NCI-H1930 (cell line): ENCODE measurements around the gene ZNF487.
"Not testable (repeated sequence)": the region's sequence is repeated elsewhere in the genome, so short reads cannot be mapped to it uniquely, and the experiment has no call there.

ENCODE experiments used
- DNase-seq, 2 experiments: peaks; one replicate each; lab custom pipeline; 2025; lab: John Stamatoyannopoulos, UW

The ZNF487 gene

DNA sequence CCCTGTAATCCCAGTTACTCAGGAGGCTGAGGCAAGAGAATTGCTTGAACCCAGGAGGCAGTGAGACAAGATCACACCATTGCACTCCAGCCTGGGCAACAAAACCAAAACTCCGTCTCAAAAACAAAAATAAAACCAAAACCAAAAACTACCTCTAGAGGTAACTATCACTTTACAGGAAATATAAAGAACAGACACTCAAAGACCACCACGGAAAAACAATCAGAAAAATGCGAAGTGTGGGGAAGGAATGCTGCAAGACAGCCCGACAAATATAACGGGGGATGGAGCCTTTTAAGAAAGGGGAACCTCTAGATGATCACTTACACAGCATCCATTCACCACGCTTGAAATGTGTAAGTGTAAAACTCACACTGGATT, 32.2 kb upstream of the ZNF487 start:
- DNase-seq = no peak

DNA sequence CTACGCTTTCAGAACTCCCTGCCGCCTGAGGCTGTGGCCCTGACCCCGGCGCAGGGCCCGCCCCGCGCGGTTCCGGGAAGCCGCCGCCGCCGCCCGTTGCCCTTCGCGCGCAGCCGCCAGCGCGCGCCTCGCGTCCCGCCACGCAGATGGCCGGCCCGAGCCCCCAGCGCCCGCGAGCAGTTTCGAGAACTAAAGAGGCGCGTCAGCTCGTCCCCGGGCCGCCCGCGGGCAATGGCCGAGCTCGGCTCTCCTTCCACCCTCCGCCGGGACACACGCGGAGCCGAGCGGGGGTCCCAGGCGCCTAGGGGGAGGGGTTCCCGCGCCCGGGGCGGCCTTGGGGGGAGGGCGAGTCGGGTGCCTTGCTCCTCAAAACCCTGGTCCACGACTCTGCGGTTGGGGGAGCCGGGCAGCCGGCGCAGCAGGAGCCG, 29.7 kb upstream of the ZNF487 start:
- no peak for DNase-seq

DNA sequence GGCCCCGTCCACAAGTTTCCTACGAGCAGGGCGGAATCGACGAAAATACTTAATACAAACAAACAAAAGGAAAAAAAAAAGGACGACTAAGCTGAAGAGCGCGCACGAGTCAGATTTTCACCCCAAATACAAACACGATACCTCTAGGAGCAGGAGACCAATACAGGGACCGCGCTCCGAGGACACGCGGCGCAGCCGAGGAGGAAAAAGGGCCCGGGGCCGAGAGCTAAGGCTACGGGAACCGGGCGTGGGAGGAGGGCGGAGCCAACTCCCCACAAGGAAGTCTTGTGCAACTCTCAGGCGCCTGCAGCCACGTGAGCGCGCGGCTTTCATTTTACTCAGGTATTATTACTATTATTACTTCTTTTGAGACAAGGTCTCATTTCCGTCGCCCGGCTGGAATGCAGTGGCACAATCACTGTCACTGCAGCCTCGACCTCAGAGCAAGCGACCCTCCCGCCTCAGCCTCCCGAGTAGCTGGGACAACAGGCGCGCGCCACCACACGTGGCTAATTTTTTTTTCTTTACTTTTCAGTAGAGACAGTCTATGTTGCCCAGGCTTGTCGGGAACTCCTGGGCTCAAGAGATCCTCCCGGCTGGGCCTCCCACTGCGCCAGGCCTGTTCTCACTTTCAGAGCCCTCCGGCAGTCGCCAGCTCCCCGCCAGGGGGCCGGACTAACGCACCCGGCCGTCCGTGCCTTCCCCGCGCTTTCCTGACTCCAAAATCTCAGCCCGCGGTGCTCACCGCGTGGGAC, 29.2 kb upstream of the ZNF487 start:
- peak in 1 of 2 experiments; percentile 10 for DNase-seq

DNA sequence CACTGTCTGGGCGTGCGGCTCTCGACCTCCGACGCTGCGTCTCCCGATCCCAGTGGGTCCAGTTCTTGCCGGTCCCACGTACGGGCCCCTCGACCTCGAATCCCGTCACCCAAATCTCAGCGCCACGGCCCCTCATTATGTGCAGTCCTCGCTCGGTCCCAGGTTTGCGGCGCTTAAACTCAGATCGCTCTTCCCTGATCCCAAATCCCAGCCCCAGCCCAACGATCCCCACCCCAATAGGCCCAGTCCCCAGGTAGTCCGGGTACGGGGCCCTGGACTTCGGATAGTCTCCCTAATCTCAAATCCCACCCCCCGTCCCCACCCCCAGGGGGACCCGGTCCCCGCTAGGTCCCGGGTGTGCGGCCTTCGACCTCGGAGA, 28.6 kb upstream of the ZNF487 start:
- DNase-seq = no peak

DNA sequence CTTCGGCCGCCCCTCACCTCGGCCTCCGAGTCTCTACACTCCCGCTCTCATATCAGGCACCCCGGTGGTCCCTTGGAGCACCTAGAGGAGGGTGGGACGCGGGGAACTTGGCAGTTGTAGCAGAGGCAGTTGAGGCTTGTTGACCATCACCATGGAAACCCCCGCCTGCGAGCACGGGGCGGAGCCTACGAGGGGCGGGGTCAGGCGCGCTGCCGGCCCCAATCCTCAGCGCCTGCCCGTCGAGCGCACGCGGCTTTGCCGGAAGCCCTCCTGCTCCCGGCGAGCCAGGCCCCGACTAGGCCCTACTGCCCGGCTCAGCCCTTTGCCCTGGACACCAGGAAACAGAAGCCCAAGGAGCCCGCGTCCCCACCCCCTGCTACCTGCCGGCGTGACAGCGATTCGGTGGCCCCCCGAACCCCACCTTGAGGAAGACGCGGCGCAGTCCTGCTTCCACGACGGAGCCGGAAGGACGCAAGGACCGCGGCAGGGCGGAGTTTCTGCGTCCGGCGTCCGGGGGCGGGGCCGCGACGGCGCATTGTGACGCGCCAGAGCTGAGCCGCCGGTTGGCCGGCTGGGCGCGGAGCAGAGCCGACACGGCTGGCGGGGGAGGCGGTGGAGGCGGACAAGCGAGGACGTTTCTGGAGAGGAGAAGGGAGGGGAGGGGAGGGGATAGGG, 28.1 kb upstream of the ZNF487 start, which contains the start of gene HNRNPF:
Gene HNRNPF (minus strand): TSS at position 477 of the 675 bp plus-strand sequence. CDS start 21,302 bp downstream, outside the sequence.
- peak; percentile 67 to 80 for DNase-seq

DNA sequence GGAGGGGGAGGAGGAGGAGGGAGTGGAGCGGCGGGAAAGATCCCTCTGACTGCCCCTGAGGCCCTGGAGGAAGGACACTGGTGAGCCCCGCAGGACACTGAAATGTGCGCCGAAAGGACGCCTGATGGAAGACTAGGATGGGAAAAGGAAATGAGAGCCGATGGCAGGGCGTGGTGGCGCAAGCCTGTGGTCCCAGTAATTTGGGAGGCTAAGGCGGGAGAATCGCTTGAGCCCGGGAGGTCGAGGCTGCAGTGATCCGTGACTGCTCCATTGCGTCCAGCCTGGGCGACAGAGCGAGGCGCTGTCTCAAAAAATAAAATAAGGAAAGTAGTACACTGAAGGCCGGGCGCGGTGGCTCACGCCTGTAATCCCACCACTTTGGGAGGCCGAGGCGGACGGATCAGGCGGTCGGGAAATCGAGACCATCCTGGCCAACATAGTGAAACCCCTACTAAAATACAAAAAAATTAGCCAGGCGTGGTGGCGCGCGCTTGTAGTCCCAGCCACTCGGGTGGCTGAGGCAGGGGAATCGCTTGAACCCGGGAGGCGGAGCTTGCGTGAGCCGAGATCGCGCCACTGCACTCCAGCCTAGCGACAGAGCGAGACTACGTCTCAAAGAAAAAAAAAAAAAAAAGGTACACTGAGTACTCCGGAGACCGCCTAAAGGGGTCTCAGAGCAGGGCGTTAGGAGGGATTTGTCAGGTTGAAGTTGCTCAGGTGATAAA, 27.4 kb upstream of the ZNF487 start:
- no peak for DNase-seq

DNA sequence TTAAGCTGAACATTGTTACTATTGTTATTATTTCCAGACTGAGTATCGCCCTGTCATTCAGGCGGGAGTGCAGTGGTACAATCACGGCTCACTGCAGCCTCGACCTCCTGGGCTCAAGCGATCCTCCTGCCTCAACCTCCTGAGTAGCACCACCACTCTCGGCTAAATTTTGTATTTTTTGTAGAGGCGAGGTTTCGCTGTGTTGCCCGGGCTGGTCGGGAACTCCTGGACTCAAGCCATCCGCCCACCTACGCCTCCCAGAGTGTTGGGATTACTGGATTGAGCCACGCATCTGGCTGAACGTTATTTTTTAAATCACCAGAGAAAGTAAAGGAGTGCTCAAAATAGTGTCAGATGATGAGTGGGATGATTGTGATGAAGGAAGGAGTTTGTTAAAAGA, 26.6 kb upstream of the ZNF487 start:
- DNase-seq = no peak

DNA sequence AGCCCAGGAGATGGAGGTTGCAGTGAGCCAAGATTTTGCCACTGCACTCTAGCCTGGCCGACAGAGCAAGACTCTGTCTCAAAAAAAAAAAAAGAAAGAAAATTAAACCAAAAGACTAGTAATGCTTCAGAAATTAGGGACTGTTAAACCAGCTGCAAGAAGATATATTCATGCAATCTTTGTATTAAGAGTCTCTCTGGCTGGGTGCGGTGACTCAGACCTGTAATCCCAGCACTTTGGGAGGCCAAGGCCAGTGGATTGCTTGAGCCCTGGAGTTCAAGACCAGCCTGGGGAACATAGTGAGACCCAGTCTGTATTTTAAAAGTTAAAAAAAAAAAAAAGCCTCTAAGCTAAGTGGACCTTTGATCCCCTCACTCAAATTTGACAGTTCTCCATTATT, 25.4 kb upstream of the ZNF487 start:
- DNase-seq = no peak

DNA sequence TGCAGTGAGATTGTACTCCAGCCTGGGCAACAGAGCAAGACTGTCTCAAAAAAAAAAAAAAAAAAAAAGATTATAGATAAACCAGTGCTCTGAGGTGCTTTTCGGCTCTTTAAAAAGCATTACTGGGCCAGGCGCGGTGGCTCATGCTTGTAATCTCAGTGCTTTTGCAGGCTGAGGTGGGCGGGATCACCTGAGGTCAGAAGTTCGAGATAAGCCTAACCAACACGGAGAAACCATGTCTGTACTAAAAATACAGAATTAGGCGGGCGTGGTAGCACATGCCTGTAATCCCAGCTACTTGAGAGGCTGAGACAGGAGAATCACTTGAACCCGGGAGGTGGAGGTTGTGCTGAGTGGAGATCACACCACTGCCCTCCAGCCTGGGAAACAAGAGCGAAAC, 21.4 kb upstream of the ZNF487 start:
- no peak for DNase-seq

DNA sequence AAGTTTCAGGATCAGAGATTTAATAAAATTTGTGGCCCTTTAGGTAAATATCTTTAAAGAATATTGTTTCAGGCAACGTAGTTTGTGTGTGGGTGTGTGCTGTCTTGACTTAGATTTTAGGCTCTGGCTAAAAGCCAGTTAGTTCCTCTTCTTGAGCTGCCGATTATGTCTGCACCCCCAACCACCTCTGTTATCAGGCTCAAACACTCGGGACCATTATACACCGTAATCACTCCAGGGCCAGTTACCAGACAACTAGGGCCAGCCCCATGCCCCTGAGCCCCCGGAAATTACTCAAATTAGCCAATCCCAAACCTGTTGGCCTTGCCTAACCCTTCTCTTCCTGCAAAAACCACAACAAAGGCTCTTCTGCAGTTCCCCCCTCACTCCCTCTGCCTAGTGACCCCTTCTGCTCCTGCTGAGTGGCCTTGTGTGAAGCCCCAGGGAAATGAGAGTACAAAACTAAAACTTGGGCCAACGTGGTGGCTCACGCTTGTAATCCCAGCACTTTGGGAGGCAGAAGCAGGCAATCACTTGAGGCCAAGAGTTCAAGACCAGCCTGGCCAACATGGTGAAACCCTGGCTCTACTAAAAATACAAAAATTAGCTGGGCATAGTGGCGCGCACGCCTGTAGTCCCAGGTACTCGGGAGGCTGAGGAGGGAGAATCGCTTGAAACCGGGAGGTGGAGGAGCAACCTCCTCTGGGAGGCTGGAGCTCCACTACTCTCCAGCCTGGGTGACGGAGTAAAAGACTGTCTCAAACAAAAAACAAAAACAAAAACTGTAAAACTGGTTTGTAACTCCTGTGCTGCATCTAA, 18.8 kb upstream of the ZNF487 start:
- no peak for DNase-seq

DNA sequence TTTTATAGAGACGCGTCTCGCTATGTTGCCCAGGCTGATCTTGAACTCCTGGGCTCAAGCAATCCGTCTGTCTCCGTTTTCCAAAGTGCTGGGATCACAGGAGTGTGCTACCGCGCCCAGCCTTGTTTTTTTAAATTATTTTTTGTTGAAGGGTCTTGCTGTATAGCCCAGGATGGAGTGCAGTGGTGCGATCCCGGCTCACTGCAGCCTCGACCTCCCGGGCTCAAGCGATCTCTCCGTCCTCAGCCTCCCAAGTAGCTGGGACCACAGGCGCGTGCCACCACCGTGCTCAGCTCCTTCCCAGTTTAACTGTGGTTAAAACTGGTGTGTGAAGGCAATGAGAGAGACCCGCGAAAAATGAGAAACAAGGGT, 16.9 kb upstream of the ZNF487 start:
- DNase-seq = no peak

DNA sequence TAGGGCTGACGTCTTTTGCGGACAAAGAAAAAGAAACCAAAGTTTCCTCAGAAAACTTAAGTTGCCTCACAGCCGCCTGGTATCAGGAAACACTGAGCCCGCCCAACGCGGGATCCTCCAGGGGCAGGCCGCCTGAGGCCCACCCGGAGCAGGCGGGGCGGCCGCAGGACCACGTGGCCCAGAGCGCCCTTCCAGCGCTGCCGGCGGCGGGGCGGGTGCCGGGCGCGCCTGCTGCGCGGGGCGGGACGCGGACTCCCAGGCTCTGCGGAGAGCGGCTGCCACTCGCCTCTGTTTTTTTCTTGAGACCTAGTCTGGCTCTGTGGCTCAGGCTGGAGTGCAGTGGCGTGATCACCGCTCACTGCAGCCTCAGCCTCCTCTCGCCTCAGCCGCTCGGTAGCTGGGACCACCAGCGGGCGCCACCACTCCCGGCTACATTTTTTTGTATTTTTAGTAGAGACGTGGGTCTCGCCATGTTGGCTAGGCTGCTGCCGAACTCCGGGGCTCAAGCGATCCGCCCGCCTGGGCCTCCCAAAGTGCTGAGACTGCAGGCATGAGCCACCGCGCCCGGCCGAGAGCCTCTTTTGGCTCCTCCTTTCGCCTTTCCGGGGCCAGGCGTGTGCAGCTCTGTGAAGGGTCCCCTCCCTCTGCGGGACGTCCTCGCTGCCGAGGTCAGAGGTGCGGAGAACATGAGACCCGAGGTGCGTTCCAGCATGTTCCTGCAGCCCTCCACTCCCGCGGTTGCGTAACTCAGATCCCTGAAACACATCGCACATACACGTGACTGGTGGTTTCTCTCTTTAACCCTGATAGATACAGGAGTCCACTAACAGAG, 16.3 kb upstream of the ZNF487 start:
- DNase-seq = no peak

DNA sequence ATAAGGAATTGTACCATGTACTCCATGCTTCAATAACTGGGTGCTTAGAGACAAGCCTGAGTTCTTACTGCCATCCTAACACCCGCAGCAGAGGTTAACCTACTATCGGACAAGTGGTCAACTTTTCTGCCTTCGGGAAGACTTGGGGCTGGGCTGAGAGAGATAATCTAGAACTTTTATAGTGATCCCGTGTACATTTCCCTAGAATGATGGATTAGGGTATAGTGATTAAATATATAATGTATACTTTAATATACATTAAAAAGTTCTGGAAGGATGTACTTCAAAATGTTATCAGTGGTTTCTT, 15.8 kb upstream of the ZNF487 start:
- DNase-seq = no peak

DNA sequence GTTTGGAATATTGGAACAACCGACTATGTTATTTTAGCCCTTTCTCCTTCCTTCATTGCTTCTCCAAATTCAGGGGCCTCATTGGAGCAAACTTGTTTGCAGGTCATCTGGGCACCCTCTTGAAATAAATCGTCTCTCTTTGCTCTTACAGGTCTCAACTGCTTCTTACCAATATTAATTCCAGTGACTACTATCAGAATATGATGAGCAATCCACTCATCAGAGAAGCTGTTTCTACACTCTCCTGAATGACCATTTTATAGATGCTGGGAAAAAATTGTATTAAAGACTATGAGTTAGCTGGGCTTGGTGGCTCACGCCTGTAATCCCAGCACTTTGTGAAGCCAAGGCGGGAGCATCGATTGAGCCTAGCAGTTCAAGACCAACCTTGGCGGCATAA, 15.4 kb upstream of the ZNF487 start:
- DNase-seq = no peak

DNA sequence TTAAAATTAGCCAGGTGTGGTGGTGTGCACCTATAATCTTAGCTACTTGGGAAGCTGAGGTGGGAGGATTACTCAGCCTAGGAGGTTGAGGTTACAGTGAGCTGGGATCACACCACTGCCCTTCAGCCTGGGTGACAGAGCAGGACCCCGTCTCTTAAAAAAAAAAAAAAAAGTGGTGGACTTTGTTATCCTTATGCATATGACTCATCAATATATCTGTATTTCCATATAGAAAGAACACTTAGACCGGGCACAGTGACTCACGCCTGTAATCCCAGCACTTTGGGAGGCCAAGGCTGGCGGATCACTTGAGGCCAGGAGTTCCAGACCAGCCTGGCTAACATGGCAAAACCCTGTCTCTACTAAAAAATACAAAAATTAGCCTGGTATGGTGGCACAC, 15.0 kb upstream of the ZNF487 start:
- not testable (repeated sequence) for DNase-seq

DNA sequence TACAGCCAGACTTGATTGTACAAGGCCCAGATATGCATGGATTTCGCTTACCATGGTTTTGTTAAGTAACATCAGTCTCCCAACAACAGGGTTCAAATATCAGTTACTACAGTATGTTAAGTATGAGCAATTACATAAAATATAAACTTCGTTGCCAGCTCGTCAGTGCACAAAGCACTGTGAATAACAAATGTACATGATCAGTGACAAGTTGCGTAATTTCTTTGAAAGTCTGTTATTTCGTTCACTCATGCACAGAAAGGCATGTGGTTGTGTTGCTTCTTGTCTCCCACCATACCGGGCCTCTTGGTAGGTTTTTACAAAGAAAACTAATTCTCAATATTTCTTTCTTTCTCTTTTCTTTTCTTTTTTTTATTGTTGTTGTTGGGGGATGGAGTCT, 12.5 kb upstream of the ZNF487 start:
- DNase-seq = no peak

DNA sequence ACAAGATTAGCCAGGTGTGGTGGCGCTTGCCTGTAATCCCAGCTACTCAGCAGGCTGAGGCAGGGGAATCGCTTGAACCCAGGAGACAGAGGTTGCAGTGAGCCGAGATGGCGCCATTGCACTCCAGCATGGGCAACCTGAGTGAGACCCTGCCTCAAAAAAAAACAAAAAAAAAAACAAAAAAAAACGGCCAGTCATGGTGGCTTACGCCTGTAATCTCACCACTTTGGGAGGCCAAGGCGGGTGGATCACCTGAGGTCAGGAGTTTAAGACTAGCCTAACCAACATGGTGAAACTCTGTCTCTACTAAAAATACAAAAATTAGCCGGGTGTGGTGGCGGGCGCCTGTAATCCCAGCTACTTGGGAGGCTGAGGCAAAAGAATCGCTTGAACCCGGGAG, 10.4 kb upstream of the ZNF487 start:
- DNase-seq = not testable (repeated sequence)

DNA sequence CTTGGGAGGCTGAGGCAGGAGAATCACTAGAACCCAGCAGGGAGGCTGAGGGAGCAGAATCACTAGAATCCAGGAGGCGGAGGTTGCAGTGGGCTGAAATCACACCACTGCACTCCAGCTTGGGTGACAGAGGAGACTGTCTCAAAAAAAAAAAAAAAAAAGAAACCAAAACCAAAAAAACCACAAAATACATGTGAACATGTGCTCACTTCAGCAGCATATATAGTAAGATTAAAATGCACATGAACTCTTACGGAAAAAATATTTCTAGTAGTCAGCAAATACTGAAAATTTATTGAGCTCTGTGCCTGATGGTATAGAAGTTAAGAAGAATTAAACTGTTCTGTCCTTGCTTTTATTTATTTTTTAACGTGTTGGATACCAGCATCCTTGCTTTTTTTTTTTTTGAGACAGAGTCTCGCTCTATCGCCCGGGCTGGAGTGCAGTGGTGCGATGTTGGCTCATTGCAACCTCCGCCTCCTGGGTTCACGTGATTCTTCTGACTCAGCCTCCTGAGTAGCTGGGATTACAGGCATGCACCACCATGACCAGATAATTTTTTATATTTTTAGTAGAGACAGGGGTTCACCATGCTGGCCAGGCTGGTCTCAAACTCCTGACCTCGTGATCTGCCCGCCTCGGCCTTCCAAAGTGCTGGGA, 9.6 kb upstream of the ZNF487 start:
- DNase-seq = no peak

DNA sequence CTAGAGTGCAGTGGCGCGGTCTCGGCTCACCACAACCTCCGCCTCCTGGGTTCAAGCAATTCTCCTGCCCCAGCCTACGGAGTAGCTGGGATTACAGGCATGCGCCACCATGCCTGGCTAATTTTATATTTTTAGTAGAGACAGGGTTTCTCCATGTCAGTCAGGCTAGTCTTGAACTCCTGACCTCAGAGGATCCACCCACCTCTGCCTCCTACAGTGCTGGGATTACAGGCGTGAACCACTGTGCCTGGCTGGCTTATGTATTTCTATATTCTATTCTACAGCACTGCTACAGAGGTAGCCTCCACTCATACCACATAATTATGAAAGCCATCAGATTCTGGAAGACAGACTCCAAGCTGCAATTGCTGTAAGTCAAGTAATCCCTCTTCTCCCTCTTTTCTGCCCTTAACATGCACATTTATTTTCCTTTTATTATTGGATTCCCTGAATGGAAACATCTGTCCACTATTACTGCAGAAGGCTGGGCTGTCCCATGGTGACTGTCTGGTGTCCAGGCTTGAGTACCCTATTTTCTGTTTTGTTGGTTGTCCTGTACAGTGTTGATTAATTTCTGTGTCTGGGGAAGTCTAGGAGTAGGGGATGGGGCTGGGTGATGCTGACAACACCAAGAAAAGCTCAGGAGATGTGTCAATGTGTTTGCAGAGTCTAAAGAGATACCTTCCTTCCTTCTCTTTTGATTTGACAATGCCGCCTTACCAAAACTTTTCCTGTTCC, 5.8 kb upstream of the ZNF487 start:
- DNase-seq = no peak

DNA sequence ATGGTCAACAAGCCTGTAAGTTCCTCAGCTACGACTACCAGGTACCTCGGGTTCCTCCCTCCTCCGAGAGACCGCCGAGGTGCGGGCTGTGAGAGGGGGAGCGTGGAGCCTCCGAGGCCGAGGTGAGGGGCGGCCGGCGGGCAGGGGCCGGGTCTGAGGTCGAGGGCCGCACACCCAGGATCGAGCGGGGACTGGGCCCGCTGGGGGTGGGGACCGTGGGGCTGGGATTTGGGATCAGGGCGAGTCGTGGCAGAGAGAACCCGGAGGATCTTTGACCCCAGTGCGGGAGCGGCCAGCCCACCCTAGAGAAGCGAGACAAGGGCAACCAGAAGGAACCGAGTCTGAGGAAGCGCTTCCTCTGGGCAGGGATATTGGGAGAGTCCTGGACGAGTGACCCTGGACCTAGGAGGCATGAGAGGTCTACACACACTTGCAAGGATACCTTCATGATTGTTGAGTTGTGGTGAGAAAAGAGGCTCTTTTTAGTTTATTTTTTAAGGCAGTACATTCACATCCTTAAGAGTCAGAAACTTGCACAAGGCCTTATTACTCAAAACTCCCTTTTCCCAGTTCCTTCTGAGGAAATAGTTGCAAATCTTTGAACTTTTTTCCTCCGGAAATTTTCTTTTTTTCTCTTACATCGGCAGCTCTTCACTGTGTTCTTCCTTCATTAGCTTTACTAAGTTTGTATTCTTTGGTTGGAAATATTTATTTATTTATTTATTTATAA, 395 bp downstream of the ZNF487 start:
- no peak for DNase-seq
